MCF 10A (cell line): Measurements from ENCODE around the gene HSD17B7. TPM values are rescaled to one million over a fixed set of nuclear protein-coding genes. Genes with fewer than 3 reads are reported as not detected.
A peak's percentile ranks its signal among the peaks of the same experiment; 100 is the strongest.

ENCODE experiments used
- BruUV-seq: library from RNA; stranded (reverse); fragments of 400-500 nt; replicated peaks from 2 replicates; lab custom pipeline; 2021; lab: Mats Ljungman, UMichigan
- CTCF ChIA-PET: fragments of 300-600 bp; sonication (Branson Sonifier 250); formaldehyde crosslinking; extraction: SDS; loops from one replicate; lab custom pipeline; 2021; ENCODE audit warnings: antibody characterized with exemption, inconsistent platforms; lab: Yijun Ruan, JAX
- POLR2A ChIA-PET: fragments of 300-600, 350-650 bp; sonication (Branson Sonifier 250); formaldehyde crosslinking; extraction: SDS; loops from one replicate; lab custom pipeline; 2020; ENCODE audit warnings: antibody characterized with exemption, inconsistent platforms; lab: Yijun Ruan, JAX
- DNase-seq: peaks from one replicate; pipeline ENCODE4 v3.0.0-alpha.2; 2018; ENCODE audit not compliant: unreplicated experiment
- H3K27ac Mint-ChIP-seq: one replicate; pipeline ENCODE4 v1.8.0; 2022; ENCODE audit warnings: mild to moderate bottlenecking, low read depth, mixed read lengths; ENCODE audit not compliant: unreplicated experiment
- H3K27me3 Mint-ChIP-seq: one replicate; pipeline ENCODE4 v1.8.0; 2022; ENCODE audit warnings: mixed read lengths; ENCODE audit not compliant: insufficient read depth, unreplicated experiment
- H3K36me3 Mint-ChIP-seq: one replicate; pipeline ENCODE4 v1.8.0; 2022; ENCODE audit warnings: mild to moderate bottlenecking, moderate library complexity, mixed read lengths; ENCODE audit not compliant: insufficient read depth, unreplicated experiment
- H3K4me1 Mint-ChIP-seq: one replicate; pipeline ENCODE4 v1.8.0; 2022; ENCODE audit warnings: mixed read lengths; ENCODE audit not compliant: insufficient read depth, unreplicated experiment
- H3K4me3 Mint-ChIP-seq: one replicate; pipeline ENCODE4 v1.8.0; 2022; ENCODE audit warnings: mild to moderate bottlenecking, moderate library complexity, mixed read lengths; ENCODE audit not compliant: unreplicated experiment
- H3K9me3 Mint-ChIP-seq: one replicate; pipeline ENCODE4 v1.8.0; 2022; ENCODE audit warnings: mixed read lengths; ENCODE audit not compliant: unreplicated experiment
- intact Hi-C: fragments of 100-400 bp; cut with micrococcal nuclease; formaldehyde crosslinking; loops from 2 replicates; pipeline ENCODE4 v1.14.1; 2022
- total RNA-seq: library from RNA; stranded (reverse); gene quantifications from 2 replicates; pipeline ENCODE4 v1.2.3, GENCODE V29; 2022
- TF ChIP-seq, protein P1 (sequence below): fragments of 200-600 bp; IDR thresholded peaks from one replicate; pipeline ENCODE4 v1.8.0; 2022; ENCODE audit warnings: antibody characterized with exemption, mild to moderate bottlenecking; ENCODE audit not compliant: unreplicated experiment

Gene HSD17B7
- total RNA-seq, 1 experiment from 2014 or later = 15.5 TPM

DNA sequence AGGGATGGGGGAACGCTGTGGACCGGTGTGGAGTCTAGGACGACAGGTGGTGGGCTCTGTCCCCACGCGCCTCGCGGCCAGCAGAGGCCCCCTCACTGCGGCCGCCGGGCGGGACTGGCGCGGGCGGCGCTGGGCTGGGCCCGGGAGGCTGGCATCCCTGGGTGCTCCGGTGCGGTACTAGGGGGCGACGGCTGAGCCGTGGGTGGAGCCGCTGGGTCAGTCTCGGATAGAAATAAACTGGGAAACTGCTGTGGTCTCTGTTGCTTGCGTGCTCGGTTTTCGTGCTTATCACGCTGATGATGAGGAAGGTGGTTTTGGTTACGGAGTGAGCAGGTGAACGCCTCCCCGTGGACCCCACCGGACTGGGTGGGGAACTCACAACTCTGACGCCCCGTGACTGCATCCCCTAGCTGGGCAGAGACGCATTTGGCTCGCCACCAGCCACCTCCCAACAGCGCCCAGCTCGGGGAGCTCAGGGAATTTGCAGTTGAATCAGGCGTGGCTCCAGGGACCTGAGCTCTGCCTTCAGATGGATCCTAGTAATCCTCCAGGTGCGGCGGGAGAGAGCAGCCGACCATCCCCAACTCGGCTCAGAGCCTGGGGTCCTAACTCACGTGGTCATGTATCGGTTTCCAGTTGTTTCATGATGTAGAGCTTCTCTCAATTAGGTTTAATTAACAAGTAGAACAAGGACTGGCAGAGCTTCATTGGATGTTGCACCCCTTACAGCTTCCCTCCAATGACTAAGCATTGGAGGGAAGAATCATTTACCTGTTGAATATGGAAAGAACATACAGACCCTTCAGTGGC, 32.1 kb downstream of the HSD17B7 start:
- peak; percentile 27 for DNase-seq
- no peaks in the 10 kb centered on the region for H3K27me3 Mint-ChIP-seq
- ChIA-PET CTCF (interaction anchor here (0.6 to 1.2 kb wide), 5 partner anchors 8 to 209 kb away, joined by 3 to 9 read pairs (median 4); no protein-coding TSS in a partner anchor), POLR2A (no interaction called here)
- TF ChIP-seq, protein P1, sequence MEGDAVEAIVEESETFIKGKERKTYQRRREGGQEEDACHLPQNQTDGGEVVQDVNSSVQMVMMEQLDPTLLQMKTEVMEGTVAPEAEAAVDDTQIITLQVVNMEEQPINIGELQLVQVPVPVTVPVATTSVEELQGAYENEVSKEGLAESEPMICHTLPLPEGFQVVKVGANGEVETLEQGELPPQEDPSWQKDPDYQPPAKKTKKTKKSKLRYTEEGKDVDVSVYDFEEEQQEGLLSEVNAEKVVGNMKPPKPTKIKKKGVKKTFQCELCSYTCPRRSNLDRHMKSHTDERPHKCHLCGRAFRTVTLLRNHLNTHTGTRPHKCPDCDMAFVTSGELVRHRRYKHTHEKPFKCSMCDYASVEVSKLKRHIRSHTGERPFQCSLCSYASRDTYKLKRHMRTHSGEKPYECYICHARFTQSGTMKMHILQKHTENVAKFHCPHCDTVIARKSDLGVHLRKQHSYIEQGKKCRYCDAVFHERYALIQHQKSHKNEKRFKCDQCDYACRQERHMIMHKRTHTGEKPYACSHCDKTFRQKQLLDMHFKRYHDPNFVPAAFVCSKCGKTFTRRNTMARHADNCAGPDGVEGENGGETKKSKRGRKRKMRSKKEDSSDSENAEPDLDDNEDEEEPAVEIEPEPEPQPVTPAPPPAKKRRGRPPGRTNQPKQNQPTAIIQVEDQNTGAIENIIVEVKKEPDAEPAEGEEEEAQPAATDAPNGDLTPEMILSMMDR = no peak
- peaks cover 6% of the 10 kb centered on the region for H3K4me1 Mint-ChIP-seq
- no peaks in the 10 kb centered on the region for H3K36me3 Mint-ChIP-seq
- H3K9me3 Mint-ChIP-seq = no peaks in the 10 kb centered on the region
- H3K4me3 Mint-ChIP-seq = peak overlapping the region; percentile 63
- no TSS peak for BruUV-seq
- peak overlapping the region; percentile 66 for H3K27ac Mint-ChIP-seq
- intact Hi-C loops = no loop called here

DNA sequence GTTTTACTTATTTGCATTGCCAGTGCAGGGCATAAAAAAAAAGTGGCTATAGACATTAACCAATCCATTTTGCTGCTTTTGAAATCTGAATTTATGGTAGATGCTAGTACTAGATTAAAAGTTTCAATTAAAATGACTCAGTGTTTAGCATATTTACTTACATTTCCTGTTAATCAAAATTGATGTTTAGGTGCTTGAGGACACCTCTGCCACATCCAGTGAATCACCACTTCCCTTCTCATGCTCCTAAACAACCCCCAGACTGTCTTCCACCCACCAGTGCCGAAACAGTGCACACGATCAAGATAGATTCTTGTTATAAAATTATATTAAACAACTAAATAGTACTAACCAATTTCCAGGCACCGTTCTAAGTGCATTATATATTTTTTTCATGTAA, 32.7 kb downstream of the HSD17B7 start:
- no TSS peak for BruUV-seq
- Mint-ChIP-seq H3K27ac (no peak overlapping the region), H3K27me3 (no peaks in the 10 kb centered on the region), H3K36me3 (no peaks in the 10 kb centered on the region), H3K9me3 (no peaks in the 10 kb centered on the region), H3K4me3 (no peak overlapping the region), H3K4me1 (peaks cover 6% of the 10 kb centered on the region)
- DNase-seq = no peak
- intact Hi-C loops = no loop called here
- ChIA-PET CTCF (interaction anchor here (0.6 to 1.2 kb wide), 6 partner anchors 8 to 363 kb away, joined by 3 to 5 read pairs (median 4); no protein-coding TSS in a partner anchor), POLR2A (no interaction called here)
- TF ChIP-seq, protein P1 = no peak

DNA sequence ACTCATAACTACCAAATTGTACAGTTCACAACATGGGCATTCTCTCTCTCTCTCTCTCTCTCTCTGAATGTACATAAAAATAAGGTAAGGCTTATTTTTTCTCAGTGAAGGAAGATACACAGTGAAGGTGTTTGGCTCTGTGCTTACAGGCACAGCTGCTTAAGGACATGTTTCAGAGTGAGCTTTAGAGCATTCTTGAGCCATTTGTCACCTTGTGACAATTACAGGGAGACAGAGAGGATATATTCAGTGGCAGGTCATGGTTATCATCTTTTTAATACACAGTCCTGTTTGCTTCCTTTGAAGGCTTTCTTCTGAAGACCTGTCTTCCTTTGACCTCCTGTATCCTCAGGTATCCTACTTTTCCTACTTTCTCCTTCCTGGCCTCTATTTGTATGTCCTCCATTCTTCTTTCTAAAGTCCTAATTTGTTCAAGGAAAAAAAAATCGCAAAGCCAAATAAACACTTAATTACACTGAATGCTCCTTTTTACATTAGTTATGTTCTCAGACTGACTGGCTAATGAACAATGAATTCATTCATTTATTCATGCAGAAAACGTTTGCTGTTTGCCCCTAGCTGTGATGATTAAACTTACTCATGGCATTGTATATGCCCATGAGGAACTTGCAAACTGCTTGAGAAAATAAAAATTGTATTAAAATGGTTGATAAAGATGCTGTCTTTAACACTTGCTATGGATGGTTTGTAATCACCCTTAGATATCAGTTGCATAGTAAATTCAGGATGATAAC, 33.4 kb downstream of the HSD17B7 start:
- no peaks in the 10 kb centered on the region for H3K36me3 Mint-ChIP-seq
- H3K27ac Mint-ChIP-seq = no peak overlapping the region
- peaks cover 3% of the 10 kb centered on the region for H3K27me3 Mint-ChIP-seq
- TF ChIP-seq, protein P1 = no peak
- H3K4me1 Mint-ChIP-seq = peaks cover 6% of the 10 kb centered on the region
- ChIA-PET POLR2A (no interaction called here), CTCF (interaction anchor here (0.6 to 1.2 kb wide), 5 partner anchors 23 to 362 kb away, joined by 3 to 5 read pairs (median 3); no protein-coding TSS in a partner anchor)
- no TSS peak for BruUV-seq
- DNase-seq = no peak
- no peaks in the 10 kb centered on the region for H3K9me3 Mint-ChIP-seq
- intact Hi-C loops = no loop called here
- no peak overlapping the region for H3K4me3 Mint-ChIP-seq

DNA sequence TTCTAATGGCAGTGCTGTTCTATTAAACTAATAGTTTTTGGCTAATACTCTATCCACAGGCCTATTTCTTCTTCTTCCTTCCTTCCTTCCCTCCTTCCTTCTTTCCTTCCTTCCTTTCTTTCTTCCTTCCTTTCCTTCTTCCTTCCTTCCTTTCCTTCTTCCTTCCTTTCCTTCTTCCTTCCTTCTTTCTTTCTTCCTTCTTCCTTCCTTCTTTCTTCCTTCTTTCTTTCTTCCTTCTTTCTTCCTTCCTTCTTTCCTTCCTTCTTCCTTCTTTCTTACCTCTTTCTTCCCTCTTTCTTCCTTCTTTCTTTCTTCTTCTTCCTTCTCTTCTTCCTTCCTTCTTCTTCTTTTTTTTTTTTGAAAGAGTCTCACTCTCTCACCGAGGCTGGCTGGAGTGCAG, 38.8 kb downstream of the HSD17B7 start:
- ChIA-PET CTCF (interaction anchor here (0.7 kb wide), 1 partner anchor 788 kb away, joined by 3 read pairs; no protein-coding TSS in a partner anchor), POLR2A (no interaction called here)
- Mint-ChIP-seq H3K27ac (no peak overlapping the region), H3K4me1 (peaks cover under 1% of the 10 kb centered on the region), H3K9me3 (no peaks in the 10 kb centered on the region), H3K36me3 (no peaks in the 10 kb centered on the region), H3K27me3 (peaks cover 13% of the 10 kb centered on the region), H3K4me3 (no peak overlapping the region)
- no TSS peak for BruUV-seq
- intact Hi-C loops = no loop called here
- TF ChIP-seq, protein P1 = no peak
- DNase-seq = no peak
